Neural cell (in vitro differentiated cells): ENCODE measurements around the gene ATP11A.

Source experiments
- POLR2AphosphoS5 ChIP-seq: IDR thresholded peaks from 2 replicates; pipeline ENCODE4 v1.6.1; 2012
- TF ChIP-seq, protein P1 (sequence below): fragments of 450-650 bp; IDR thresholded peaks from 2 replicates; pipeline ENCODE4 v1.5.1; 2014; ENCODE audit warnings: antibody characterized with exemption, mild to moderate bottlenecking, moderate library complexity; ENCODE audit not compliant: poor library complexity, severe bottlenecking

DNA sequence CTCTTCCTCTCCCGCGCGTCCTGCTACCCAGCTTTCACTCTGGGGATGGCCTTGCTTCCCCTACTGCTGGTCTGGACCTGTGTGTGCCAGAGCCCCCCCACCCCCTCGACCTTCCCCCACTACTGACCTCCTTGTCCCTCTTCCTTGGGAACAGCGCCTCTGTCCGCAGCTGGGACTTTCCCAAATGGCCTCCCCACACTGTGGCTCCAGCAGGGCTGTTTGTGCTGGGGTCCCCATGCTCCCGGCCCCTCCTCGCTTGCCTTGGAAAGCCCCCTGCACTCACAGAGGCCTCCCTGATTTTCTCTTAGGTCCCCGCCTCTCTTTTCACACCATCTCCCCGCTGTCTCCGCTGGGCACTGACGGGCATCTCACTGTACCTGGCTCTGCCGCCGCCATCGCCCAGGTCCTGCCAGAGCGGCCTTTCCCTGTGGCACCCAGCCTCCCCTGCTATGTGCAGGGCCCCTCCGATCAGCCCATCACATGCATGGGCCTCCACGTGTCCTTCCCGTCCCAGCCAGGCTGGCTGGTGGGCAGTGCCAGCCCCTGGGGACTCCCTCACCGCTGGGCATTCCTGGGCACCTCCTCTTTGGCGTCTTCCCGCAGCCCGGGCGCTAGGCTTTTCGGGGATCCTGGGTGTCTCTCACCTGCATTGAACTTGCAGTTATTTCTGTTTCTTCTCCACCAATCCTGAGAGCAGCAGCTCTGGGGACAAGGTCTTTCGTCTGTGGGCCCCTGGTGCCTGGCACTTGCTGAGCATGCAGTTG lies 118.7 kb downstream of the ATP11A start:
- TF ChIP-seq, protein P1, sequence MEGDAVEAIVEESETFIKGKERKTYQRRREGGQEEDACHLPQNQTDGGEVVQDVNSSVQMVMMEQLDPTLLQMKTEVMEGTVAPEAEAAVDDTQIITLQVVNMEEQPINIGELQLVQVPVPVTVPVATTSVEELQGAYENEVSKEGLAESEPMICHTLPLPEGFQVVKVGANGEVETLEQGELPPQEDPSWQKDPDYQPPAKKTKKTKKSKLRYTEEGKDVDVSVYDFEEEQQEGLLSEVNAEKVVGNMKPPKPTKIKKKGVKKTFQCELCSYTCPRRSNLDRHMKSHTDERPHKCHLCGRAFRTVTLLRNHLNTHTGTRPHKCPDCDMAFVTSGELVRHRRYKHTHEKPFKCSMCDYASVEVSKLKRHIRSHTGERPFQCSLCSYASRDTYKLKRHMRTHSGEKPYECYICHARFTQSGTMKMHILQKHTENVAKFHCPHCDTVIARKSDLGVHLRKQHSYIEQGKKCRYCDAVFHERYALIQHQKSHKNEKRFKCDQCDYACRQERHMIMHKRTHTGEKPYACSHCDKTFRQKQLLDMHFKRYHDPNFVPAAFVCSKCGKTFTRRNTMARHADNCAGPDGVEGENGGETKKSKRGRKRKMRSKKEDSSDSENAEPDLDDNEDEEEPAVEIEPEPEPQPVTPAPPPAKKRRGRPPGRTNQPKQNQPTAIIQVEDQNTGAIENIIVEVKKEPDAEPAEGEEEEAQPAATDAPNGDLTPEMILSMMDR, result no peak
- no peak for TF ChIP-seq POLR2AphosphoS5
